ENCODE data around the gene CTNNA3. TPM values are rescaled to one million over a fixed set of nuclear protein-coding genes. Genes with fewer than 3 reads are reported as not detected.

CTNNA3 gene
- total RNA-seq, 1 experiment from 2014 or later: 0.02 TPM

GRCh38 chr10:66877361-66877760 is 818.6 kb downstream of the CTNNA3 start:
- H3K4me1 Mint-ChIP-seq (ENCODE audit: insufficient read depth, unreplicated experiment): no peaks in the 10 kb centered on the region
- ChIA-PET CTCF (interaction anchor here (1.1 kb wide), 1 partner anchor 19 kb away, joined by 4 read pairs; no protein-coding TSS in a partner anchor), POLR2A (interaction anchor here (0.7 kb wide), 1 partner anchor 22 kb away, joined by 3 read pairs; no protein-coding TSS in a partner anchor)
- no peak overlapping the region for H3K4me3 Mint-ChIP-seq (ENCODE audit: unreplicated experiment)
- no peaks in the 10 kb centered on the region for H3K27me3 Mint-ChIP-seq (ENCODE audit: insufficient read depth, unreplicated experiment)
- no peaks in the 10 kb centered on the region for H3K9me3 Mint-ChIP-seq (ENCODE audit: unreplicated experiment)
- BruUV-seq (replicated peaks): no TSS peak
- no peaks in the 10 kb centered on the region for H3K36me3 Mint-ChIP-seq (ENCODE audit: insufficient read depth, unreplicated experiment)
- H3K27ac Mint-ChIP-seq (ENCODE audit: low read depth, unreplicated experiment): no peak overlapping the region
- DNase-seq (ENCODE audit: unreplicated experiment): no peak
- TF ChIP-seq, protein P1, sequence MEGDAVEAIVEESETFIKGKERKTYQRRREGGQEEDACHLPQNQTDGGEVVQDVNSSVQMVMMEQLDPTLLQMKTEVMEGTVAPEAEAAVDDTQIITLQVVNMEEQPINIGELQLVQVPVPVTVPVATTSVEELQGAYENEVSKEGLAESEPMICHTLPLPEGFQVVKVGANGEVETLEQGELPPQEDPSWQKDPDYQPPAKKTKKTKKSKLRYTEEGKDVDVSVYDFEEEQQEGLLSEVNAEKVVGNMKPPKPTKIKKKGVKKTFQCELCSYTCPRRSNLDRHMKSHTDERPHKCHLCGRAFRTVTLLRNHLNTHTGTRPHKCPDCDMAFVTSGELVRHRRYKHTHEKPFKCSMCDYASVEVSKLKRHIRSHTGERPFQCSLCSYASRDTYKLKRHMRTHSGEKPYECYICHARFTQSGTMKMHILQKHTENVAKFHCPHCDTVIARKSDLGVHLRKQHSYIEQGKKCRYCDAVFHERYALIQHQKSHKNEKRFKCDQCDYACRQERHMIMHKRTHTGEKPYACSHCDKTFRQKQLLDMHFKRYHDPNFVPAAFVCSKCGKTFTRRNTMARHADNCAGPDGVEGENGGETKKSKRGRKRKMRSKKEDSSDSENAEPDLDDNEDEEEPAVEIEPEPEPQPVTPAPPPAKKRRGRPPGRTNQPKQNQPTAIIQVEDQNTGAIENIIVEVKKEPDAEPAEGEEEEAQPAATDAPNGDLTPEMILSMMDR (IDR thresholded peaks at IDR 0.05; ENCODE audit: unreplicated experiment): no peak
- intact Hi-C loops (cut with micrococcal nuclease): no loop called here

- no peak overlapping the region for H3K27ac Mint-ChIP-seq (ENCODE audit: low read depth, unreplicated experiment)
Measured at GRCh38 chr10:66869635-66870034, 826.4 kb downstream of the CTNNA3 start.

GRCh38 chr10:66862687-66863258 is 833.2 kb downstream of the CTNNA3 start:
- POLR2A ChIA-PET: no interaction called here
- H3K27me3 Mint-ChIP-seq (ENCODE audit: insufficient read depth, unreplicated experiment): no peaks in the 10 kb centered on the region
- H3K27ac Mint-ChIP-seq (ENCODE audit: low read depth, unreplicated experiment): no peak overlapping the region
- no peak overlapping the region for H3K4me3 Mint-ChIP-seq (ENCODE audit: unreplicated experiment)
- no peaks in the 10 kb centered on the region for H3K36me3 Mint-ChIP-seq (ENCODE audit: insufficient read depth, unreplicated experiment)
- BruUV-seq (replicated peaks): no TSS peak
- CTCF ChIA-PET: interaction anchor here (0.6 to 0.8 kb wide), 3 partner anchors 10 to 163 kb away, joined by 3 read pairs; no protein-coding TSS in a partner anchor
- no peak for DNase-seq (ENCODE audit: unreplicated experiment)
- intact Hi-C loops (cut with micrococcal nuclease): no loop called here
- H3K9me3 Mint-ChIP-seq (ENCODE audit: unreplicated experiment): no peaks in the 10 kb centered on the region
- H3K4me1 Mint-ChIP-seq (ENCODE audit: insufficient read depth, unreplicated experiment): no peaks in the 10 kb centered on the region
- TF ChIP-seq, protein P1 (IDR thresholded peaks at IDR 0.05; ENCODE audit: unreplicated experiment): no peak

More at GRCh38 chr10:66869635-66870034, 826.4 kb downstream of the CTNNA3 start:
- ChIA-PET CTCF (interaction anchor here (1.4 kb wide), 1 partner anchor 437 kb away, joined by 3 read pairs; no protein-coding TSS in a partner anchor), POLR2A (no interaction called here)
- DNase-seq (ENCODE audit: unreplicated experiment): no peak
- TF ChIP-seq, protein P1 (IDR thresholded peaks at IDR 0.05; ENCODE audit: unreplicated experiment): no peak
- H3K4me3 Mint-ChIP-seq (ENCODE audit: unreplicated experiment): no peak overlapping the region
- intact Hi-C loops (cut with micrococcal nuclease): no loop called here
- H3K36me3 Mint-ChIP-seq (ENCODE audit: insufficient read depth, unreplicated experiment): no peaks in the 10 kb centered on the region
- H3K4me1 Mint-ChIP-seq (ENCODE audit: insufficient read depth, unreplicated experiment): no peaks in the 10 kb centered on the region
- no peaks in the 10 kb centered on the region for H3K27me3 Mint-ChIP-seq (ENCODE audit: insufficient read depth, unreplicated experiment)
- H3K9me3 Mint-ChIP-seq (ENCODE audit: unreplicated experiment): no peaks in the 10 kb centered on the region
- BruUV-seq (replicated peaks): no TSS peak

GRCh38 chr10:66860376-66860945 is 835.5 kb downstream of the CTNNA3 start:
- no peaks in the 10 kb centered on the region for H3K27me3 Mint-ChIP-seq (ENCODE audit: insufficient read depth, unreplicated experiment)
- no TSS peak for BruUV-seq (replicated peaks)
- CTCF ChIA-PET: no interaction called here
- TF ChIP-seq, protein P1 (IDR thresholded peaks at IDR 0.05; ENCODE audit: unreplicated experiment): no peak
- H3K4me1 Mint-ChIP-seq (ENCODE audit: insufficient read depth, unreplicated experiment): no peaks in the 10 kb centered on the region
- intact Hi-C loops (cut with micrococcal nuclease): no loop called here
- no peaks in the 10 kb centered on the region for H3K36me3 Mint-ChIP-seq (ENCODE audit: insufficient read depth, unreplicated experiment)
- POLR2A ChIA-PET: no interaction called here
- DNase-seq (ENCODE audit: unreplicated experiment): no peak
- H3K9me3 Mint-ChIP-seq (ENCODE audit: unreplicated experiment): no peaks in the 10 kb centered on the region
- H3K4me3 Mint-ChIP-seq (ENCODE audit: unreplicated experiment): no peak overlapping the region
- no peak overlapping the region for H3K27ac Mint-ChIP-seq (ENCODE audit: low read depth, unreplicated experiment)
